ENCODE data around the gene CDKN3.
"Not testable (repeated sequence)": the region's sequence is repeated elsewhere in the genome, so short reads cannot be mapped to it uniquely, and the experiment has no call there.

Gene CDKN3

DNA sequence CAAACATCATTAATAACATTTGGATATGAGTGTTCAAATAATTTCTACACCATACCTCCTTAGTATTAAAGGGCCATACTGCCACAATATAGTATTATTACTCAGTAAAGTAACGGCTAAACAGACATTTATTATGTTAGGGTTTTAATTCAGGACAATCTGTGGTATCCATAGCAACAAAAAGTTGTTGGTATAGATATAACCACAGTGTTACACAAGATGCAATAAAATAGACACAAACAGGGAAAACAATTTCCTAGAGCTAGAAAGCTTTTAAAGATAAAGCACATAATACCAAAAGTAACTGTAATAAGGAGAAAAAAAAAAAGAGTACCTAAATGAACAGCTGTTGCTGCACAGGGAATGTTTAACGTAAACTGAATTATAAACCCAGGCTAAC, 28.3 kb downstream of the CDKN3 start:
- DNase-seq = no peak

DNA sequence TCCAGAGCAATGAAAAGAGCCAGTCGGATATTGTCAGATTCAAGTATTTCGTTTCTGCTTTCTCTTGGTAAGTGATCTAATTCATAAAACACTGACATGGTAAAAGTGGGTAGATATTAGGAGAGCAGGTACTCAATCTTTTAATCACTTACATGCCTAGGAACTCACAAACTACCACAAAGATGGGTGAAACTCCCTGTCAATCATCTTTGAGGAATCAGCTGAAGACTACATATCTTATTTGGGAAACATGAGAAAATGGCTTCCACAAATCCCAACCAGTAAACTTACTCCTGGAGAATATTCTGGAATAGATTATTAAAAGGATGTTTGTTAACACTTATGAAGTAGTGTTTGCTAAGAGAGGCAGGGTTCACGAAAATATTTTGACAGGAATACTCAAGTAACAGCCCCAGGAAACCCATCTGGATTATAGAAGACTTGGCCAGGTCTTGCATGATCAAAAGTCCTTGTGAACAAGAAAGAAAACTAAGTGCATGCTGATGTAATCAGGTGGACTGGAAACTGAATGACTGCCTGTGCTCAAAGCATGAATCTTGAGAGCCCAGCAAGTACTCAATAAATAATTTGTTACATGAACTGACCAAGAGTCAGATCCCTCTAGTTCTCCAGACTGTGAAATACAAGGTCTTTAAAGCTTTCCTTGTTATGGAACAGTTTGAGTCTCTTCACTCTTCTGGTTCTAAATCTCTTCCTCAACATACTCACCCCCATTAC, 28.9 kb downstream of the CDKN3 start:
- DNase-seq = no peak

DNA sequence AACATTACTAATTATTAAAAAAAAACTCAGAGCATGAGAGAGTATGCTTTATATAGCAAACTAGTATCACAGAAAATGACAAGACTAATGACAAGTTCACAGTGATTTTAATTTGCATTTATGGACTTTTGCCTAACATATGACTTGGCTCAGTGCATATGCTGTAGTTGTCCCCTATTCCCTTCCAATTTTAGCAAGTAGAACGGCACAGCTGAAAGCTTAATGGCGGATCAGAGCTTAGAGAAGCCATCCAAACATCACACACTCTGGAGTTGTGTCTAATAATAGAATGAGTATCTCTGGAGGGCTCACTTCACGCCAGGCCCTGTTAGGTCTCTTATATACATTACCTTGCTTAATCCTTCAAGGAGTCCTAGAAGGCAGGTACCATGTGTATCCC, 31.1 kb downstream of the CDKN3 start:
- no peak for DNase-seq

DNA sequence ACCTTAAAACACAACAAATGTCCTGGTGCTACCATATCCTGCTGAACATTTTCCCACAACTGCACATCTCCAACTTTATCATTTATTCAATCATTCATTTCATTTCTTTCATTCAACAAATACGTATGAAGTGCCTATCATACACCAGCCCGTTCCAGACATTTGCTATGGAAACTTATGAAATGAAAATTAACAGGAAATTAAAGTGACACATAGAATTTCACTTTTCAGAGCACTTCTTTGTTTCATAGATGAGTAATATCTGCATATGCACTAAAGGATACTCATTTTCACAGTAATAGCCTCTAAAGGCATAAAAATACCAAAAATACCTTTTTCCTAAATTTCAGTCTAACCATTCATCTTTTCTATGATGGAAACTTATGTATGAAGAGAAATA, 31.7 kb downstream of the CDKN3 start:
- DNase-seq = no peak

DNA sequence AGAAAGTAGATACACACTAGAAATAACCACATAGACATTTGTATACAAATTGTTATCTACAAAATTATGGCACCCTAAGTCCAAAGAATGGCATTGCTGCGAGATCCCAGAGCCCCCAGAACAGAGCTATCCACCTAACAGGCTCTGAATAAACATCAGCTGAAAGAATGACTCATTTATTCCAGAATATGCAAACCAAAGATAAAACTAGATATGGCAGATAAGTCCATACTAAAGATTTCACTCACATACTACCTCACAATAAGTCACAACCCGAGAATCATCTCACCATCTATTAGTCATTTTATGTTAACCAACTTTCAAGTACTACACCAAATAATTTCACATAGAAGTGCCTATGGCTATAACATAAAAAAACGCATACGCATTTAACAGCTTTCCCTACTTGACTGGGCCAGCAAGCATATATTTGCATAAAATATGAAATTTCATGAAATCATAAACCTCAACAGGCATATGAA, 38.7 kb downstream of the CDKN3 start:
- no peak for DNase-seq

DNA sequence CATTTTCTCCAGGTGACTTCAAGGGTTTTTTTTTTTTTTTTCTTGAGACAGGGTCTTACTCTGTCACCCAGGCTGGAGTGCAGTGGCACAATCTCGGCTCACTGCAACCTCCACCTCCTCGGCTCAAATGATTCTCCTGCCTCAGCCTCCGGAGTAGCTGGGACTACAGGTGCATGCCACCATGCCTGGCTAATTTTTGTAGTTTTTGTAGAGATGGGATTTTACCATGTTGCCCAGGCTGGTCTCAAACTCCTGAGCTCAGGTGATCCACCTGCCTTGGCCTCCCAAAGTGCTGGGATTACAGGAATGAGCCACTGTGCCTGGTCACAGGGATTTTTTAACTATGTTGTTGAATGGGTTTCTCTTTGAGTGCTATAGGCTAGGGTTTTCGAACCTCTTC, 41.1 kb downstream of the CDKN3 start:
- DNase-seq = not testable (repeated sequence)

DNA sequence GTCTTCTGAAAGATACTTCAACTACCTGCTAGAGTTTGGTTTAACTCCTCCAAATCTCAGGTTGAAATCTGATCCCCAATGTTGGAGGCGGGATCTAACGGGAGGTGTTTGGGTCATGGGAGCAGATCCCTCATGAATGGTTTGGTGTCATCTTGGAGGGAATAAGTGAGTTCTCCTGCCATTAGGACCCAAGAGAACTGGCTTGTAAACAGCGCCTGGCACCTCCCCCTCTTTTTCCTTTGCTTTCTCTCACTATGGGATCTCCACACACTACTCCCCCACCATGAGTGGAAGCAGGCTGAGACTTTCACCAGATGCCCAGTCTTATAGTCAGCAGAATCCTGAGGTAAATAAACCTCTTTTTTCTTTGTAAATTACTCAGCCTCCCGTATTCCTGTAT, 41.9 kb downstream of the CDKN3 start:
- no peak for DNase-seq

DNA sequence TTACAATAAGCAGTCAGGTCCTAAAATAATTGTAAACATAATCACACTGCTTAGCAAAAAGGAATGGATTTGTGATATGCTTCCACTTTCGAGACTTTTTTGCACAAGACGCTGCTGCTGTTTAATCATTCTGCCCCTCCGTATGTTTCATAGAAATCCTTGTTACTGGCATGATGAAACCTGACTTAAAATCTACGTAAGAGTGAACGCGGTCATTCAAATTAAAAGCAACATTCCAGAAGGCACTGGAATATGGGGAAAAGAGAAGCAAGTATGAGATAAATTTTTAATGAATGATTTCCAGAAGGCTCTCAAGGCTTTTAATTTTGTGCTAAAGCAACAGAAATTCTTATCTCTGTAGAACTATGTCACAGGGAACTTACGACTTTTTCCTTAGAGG, 43.2 kb downstream of the CDKN3 start:
- DNase-seq = no peak

DNA sequence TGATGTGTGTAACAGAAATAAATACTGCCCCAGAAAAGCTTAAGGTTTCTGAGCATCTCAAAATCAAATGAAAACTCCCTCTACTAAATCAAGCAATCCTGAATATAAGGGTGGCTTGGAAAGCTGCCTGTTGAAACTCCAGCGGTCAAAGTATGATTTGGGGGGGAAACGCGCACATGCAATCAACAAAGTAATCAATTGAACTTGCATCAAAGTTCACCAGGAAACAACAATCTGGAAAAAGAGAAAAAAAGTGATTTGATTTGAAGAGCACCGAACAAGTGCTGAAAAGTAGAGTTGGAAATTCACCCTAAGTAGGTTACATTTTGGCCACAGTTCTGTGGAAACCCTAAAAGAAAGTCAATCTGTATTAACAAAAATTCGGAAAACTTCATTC, 43.7 kb downstream of the CDKN3 start:
- DNase-seq = no peak

DNA sequence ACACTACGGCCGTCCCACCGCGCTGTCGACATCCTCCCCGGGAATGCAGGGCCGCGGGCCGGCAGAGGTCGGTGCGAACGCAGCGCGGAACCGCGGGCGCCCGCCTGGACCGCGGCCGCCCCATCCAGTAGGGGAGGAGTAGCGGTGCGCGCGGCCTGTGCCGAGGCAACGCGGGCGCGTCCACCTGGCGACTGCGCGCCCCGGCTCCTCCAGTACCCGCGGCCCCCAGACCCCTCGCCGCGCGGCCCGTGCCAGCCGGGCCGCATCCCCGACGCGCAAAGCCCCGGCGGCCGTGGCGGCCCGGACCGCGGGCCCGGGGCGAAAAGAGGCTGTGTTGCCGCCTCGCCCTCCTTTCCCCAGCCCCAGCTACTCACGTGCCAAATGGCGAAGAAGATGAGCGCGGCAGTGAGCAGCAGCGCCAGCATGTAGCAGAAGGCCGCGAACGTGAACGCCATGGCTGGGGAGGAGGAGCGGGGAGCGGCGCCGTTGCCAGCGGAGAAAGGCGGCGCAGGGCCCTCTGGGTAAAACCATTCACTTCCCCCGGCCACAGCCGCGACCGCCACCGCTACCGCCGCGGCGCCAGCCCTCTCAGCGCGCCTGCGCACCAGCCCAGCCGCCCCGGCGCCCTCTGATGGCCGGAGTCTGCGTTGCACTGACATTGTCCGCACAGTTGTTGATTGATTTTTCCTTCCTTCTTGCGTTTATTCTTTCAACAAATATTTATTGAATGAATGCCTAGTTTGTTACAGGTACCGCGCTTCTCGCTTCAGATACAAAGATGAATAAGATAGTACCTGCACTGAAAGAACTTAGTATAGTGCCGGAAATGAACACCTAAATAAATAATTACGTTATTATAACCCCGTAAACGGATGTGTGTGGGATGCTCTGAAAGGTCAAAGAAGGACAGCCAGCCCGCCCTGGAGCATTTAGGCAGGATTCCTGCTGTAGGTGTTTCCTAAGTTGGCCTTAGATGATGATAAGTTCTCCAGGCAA, 44.4 kb downstream of the CDKN3 start, which contains the start of gene CNIH1:
Gene CNIH1 (minus strand): TSS at position 502 of the 996 bp plus-strand sequence. CDS start 47 bp downstream, at position 455.
- peak; percentile 96 for DNase-seq

DNA sequence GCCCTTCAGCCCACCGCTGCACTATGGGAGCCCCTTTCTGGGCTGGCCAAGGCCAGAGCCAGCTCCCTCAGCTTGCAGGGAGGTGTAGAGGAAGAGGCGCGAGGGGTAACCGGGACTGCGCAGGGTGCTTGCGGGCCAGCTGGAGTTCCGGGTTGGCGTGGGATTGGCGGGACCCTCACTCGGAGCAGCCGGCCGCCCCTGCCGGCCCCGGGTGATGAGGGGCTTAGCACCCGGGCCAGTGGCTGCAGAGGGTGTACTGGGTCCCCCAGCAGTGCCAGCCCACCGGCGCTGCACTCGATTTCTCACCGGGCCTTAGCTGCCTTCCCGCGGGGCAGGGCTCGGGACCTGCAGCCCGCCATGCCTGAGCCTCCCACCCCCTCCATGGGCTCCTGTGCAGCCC, 46.2 kb downstream of the CDKN3 start:
- DNase-seq = not testable (repeated sequence)

DNA sequence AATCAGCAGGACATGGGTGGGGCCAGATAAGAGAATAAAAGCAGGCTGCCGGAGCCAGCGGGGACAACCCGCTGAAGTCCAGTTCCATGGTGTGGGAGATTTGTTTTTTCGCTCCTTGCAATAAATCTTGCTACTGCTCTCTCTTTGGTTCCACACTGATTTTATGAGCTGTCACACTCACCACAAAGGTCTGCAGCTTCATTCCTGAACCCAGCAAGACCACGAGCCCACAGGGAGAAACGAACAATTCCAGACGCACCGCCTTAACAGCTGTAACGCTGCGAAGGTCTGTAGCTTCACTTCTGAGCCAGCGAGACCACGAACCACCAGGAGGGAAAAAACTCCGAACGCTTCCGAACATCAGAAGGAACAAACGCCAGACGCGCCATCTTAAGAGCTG, 47.2 kb downstream of the CDKN3 start:
- DNase-seq = no peak

DNA sequence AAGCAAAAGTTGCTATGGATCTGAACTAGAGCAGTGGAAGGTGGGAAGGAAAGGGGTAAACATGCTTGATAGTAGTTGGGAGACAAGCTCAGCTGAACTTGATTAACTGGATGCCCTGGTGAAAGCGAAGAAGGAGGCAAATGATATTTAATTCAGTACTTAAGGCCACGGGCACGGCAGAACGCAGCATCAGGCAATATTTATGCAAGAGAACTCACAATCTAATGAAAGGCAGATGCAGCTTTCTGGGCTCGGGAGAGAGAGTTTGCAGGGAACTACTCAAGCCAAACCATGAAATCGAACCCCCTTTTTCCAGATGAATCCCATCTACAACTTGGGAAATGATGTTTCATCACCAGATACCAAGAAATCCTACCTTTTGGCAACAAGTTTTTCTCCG, 47.9 kb downstream of the CDKN3 start:
- no peak for DNase-seq

DNA sequence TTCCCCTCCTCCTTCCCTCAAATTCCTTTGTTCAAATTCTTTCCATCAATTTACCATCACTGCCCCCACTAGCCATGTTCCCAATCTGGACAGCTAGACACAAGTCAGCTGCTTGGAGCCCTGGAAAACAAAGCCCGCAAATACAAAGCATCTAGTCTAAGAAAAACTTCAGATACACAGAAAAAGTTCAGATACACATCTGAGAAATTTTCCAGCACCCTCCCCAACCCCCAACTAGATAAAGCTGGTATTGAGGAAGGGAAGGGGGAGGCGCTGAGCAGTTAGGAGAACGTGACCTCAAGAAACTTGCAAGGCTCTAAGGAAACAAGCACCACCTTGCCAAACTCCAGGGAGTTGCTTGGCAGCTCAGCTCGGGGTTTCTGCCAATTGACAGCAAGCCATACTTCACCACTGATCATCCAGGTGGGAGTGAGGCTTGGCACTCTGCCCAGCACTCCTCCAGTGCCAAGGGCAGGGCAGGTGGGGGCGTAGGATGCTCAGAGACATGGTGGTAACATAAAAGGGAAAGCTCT, 49.4 kb downstream of the CDKN3 start:
- DNase-seq = no peak

DNA sequence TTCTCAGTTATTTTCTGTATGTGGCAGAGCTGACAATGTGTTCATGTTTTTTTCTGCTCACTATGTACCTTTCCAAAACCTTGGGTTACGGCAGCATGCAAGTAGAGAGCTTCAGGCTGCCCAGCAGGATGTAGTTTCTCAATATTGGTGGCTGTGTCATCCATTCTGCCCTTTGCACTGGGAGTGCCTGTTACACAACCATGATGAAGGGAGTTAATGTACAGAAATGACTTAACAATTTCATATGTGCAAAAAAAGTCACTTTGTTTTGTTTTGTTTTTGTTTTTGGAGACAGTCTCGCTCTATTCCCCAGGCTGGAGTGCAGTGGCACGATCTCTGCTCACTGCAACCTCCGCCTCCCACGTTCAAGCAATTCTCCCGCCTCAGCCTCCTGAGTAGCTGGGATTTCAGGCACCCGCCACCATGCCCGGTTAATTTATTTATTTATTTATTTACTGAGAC, 50.5 kb downstream of the CDKN3 start:
- DNase-seq = peak; percentile 94

DNA sequence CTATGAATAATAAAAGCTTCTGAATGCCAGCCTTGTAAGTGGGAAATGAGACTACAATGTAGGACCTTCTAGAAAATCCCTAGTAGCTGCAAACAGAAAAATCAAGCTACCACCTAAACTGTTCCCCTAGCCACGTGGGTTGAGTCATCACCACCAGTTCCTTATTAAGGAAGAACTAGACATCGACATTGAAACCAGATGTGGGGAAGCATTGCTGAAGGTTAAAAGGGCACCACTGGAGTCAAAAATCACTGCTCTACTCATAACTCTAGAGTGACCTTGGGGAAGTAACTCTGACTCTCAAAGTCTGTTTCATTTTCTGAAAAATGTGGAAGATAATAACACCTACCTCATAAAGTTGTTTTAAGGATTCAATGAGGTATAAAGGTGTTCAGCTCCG, 53.7 kb downstream of the CDKN3 start:
- DNase-seq = peak; percentile 98

DNA sequence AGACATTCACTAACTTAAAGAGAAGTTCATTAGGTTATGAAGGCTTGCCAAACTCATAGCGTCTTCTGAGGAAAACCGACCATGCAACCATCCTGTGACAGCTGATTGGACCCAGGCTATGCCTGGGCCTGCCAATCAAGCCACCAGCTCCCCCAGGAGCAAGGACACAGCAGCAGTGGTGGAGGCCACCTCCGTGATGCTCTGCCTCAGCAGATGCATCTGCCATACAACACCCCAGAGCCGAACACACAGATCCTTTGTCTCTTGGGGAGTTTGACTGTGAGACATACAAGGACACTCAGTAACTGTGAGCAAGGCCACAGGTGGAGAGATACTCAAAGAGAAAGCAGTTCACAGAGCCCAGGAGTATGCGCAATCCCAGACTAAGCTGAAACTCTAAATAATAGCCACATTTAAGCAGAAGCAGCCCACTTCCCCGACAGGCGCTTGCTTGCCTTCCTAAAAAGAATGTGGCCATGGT, 54.4 kb downstream of the CDKN3 start:
- no peak for DNase-seq

DNA sequence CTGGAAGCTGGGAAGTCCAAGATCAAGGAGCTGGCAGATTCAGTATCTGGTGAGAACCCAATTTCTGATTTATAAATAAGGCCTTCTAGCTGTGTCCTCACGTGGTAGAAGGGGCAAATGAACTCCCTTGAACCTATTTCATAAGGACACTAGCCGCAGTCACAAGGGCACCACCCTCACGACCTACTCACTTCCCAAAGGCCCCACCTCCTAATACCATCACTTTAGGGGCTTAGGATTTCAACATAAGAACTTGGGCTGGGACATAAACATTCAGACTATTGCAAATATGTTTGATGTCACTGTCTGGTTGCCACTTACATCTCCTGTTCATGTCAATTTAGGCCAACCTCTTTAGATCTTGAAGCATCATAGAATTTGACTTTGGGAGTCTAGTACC, 55.2 kb downstream of the CDKN3 start:
- peak; percentile 69 for DNase-seq

DNA sequence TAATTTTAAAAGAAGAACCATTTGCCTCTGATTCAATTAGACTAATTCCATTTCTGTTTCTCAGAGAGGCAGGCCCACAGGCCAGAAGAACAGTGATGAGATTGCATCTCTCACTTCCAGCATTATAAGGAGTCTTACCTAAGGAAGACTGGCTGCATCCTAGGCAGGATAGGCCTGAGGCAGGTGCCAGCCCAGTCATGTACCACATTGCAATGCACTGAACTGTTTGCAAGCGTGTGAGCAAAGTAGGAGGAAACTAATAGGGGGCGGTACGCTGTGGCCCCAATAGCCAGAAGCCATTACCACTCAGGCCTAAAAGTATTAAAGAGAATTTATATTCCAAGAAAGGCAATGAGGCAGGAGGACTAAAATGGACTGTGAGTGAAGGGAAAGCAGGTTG, 56.4 kb downstream of the CDKN3 start:
- DNase-seq = no peak

DNA sequence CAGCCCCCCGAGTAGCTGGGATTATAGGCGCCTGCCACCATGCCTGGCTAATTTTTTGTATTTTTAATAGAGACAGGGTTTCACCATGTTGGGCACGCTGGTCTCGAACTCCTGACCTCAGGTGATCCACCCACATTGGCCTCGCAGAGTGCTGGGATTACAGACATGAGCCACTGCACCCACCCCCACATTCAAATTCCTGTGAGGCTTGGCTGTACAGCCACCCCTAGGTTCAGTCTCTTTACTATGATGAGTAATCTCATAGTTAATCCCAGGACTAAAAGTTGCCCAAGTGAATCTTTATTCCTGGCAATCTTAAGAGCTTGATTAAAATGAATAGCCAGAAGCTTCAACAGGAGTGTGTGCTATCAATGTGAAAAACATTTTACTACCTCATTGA, 57.2 kb downstream of the CDKN3 start:
- DNase-seq = not testable (repeated sequence)

DNA sequence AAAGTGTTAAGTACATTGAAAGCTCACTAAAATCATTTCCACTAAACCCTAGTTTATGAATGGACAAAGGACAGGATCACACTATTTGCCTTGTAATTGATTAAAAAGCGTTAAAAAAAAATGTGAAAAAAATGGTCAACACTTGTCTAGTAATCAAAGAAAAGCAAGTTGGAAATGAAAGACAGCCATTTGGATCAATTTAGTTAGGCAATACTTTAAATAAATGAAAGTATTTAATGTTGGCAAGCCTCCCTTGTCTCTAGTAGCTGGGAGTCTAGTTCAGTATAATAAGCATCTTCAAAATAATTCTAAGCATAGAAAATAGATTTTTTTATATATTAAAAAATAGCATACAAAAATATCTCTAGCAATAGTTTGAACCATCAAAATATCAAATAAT, 58.6 kb downstream of the CDKN3 start:
- DNase-seq = no peak

DNA sequence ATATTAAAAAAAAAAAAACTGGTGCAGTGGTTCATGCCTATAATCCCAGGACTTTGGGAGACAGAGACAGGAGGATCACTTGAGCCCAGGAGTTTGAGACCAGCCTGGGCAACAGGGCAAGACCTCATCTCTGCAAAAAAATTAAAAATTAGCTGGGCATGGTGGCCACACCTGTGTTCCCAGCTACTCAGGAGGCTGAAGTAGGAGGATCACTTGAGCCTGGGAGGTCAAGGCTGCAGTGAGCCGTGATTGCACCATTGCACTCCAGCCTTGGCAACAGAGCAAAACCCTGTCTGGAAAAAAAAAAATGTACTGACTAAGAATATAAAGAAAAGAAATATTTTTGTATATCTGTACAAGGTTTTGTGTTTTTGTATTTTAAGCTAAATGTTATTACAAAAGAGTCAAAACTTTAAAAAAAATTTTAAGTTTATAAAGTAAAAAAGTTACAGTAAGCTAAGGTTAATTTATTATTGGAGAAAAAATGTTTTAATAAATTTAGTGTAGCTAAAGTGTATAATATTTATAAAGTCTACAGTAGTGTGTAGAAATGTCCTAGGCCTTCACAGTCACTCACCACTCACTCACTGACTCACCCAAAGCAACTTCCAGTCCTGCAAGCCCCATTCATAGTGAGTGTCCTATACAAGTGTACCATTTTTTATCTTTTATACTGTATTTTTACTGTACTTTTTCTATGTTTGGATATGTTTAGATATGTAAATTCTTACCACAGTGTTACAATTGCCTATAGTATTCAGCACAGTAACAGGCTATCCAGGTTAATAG, 60.2 kb downstream of the CDKN3 start:
- not testable (repeated sequence) for DNase-seq
